Lower leg skin (tissue), 3 donors: ENCODE data around the gene CCL23.

Experiments
- POLR2A ChIP-seq, 2 donors: fragments of 450-650 bp; IDR thresholded peaks; one replicate each; pipeline ENCODE4 v1.6.1; 2016 to 2017; ENCODE audit warnings: antibody characterized with exemption in 2 of 2, mild to moderate bottlenecking in 1 of 2, moderate library complexity in 1 of 2
- TF ChIP-seq, protein P1 (sequence below), 3 donors: fragments of 450-650 bp; IDR thresholded peaks; one replicate each; pipeline ENCODE4 v1.5.1; 2016; ENCODE audit warnings: antibody characterized with exemption in 3 of 3, mild to moderate bottlenecking in 3 of 3, moderate library complexity in 2 of 3

DNA sequence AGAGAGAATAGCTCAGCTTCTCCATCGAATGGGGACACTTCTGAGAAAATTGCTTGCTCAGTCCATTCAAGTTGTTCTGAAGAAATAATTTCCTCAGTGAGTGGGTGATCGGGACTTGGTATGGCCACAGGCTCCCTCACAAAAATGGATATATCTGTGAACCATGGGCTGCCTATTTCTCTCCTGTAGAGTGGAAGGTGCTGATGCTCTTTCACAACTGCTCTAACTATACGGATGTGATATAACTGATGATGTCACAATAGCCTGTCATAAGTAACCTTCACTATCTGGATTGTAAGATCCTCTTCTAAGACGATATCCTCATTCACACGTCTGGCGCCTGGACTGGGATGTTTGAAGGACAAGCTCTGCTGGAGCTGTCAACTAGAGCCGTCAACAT, 41.6 kb upstream of the CCL23 start:
- TF ChIP-seq, protein P1, sequence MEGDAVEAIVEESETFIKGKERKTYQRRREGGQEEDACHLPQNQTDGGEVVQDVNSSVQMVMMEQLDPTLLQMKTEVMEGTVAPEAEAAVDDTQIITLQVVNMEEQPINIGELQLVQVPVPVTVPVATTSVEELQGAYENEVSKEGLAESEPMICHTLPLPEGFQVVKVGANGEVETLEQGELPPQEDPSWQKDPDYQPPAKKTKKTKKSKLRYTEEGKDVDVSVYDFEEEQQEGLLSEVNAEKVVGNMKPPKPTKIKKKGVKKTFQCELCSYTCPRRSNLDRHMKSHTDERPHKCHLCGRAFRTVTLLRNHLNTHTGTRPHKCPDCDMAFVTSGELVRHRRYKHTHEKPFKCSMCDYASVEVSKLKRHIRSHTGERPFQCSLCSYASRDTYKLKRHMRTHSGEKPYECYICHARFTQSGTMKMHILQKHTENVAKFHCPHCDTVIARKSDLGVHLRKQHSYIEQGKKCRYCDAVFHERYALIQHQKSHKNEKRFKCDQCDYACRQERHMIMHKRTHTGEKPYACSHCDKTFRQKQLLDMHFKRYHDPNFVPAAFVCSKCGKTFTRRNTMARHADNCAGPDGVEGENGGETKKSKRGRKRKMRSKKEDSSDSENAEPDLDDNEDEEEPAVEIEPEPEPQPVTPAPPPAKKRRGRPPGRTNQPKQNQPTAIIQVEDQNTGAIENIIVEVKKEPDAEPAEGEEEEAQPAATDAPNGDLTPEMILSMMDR (IDR thresholded peaks at IDR 0.05) = no peak
- no peak for TF ChIP-seq POLR2A (IDR thresholded peaks at IDR 0.05)
